GM21367 (cell line): ENCODE measurements around the gene DCXR.

Source experiments
- ATAC-seq: cut with Tn5 transposase; IDR thresholded peaks from one replicate; pipeline ENCODE4 v1.9.1; 2021; ENCODE audit not compliant: unreplicated experiment

DCXR gene

DNA sequence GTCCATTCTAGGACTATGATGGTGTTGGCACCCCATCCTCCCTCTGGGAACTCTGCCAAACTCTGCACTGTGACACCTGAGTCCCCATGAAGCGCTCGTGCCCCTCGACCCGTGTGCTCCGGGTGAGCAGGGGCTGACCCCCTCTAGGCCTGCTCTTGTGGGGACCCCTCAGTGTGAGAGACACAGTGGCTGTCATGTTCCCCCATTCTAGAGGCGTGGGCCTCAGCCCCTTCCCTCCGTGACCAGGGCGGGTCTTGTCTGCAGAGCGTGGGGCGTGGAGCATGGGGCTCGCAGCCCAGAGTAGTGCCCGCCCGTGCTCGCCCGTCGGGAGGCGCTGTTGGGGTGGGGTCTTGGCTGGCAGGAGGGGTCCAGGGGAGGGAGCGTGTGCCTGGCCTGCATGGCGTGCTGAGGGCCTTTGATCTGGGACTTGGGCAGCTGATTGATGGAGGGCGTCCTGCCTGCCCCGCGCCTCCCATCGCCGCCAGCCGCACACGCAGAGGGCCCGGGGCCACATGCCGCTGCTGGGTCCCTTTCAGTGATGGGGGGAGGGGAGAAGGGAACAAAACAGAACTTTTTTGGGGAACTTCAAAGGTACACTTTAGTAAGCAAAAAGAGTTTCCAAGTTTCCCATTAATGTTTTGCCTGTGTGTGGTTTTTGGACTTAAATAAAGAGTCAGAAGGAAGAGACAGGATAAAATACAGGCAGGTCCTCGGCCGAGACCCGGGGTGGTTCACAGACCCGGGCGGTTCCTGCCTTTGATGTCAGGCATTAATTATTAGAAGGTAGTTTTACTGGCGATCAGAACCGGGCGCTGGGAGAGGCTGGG, 37.3 kb downstream of the DCXR start:
- no peak for ATAC-seq

DNA sequence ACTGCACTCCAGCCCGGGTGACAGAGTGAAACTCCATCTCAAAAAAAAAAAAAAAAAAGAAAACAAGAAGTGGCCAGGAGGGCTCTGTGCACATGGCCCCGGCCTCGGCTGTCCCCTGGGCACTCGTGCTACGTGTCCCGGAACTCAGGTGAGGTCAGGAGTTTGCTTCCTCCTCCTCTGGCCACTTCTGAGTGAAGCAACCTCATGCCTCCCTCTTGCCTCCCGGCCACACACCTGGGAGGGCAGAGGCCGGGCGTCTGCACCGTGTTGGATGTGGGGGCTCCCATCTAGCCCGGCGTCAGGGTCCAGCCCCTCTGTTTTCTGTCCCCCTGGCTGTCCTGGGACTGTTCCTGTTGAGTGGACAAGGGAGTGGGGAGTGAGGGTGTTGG, 37.9 kb downstream of the DCXR start:
- no peak for ATAC-seq

DNA sequence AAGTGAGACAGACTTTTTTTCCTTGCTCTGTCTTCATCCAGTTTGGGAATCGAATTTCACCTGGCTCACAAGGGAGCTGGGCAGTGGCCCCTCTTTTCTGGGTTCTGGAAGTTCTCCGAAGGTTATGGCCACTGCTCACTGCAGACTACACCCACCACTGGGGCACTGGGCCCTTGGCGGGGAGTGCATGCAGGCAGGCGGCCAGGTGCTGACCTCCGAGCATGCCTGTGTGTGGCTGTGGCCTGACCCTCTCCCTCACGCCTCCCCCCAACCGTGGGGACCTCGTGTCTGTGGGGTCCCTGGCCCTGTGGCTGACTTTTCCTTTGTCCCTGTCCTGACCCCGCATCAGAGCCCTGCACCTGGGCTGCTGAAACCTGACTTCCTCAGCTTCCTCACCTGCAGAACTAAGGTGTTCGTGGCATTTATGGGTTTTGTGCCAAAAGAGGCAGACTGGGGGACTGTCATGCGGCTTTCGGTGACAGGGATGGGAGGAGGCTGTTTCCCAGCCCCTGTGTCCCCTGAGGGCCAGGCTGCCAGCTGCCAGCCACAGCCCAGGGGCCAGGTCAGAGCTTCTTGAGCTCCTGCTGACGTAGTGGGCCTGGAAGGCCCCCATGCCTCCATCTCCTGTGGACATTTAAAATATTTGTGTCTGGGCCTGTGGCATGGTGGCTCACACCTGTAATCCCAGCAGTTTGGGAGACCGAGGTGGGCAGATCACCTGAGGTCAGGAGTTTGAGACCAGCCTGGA, 38.6 kb downstream of the DCXR start:
- no peak for ATAC-seq

DNA sequence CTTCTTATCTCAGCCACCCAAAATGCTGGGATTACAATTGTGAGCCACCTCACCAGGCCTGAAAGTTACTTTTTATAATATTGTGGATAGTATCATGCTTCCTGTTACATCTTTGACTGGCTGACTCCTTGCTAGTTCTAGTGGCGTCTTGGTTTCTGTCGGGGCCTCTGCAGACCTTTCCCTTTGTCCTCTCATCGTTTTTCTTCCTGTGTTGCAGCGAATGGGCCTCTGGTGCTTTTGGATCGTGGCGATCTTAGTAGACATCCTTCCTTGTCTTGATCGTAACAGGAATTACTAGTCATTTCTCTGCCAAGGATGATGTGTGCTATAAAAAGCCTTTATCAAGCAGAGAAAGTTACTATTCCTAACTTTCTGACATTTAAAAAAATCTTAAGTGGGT, 39.3 kb downstream of the DCXR start:
- no peak for ATAC-seq

DNA sequence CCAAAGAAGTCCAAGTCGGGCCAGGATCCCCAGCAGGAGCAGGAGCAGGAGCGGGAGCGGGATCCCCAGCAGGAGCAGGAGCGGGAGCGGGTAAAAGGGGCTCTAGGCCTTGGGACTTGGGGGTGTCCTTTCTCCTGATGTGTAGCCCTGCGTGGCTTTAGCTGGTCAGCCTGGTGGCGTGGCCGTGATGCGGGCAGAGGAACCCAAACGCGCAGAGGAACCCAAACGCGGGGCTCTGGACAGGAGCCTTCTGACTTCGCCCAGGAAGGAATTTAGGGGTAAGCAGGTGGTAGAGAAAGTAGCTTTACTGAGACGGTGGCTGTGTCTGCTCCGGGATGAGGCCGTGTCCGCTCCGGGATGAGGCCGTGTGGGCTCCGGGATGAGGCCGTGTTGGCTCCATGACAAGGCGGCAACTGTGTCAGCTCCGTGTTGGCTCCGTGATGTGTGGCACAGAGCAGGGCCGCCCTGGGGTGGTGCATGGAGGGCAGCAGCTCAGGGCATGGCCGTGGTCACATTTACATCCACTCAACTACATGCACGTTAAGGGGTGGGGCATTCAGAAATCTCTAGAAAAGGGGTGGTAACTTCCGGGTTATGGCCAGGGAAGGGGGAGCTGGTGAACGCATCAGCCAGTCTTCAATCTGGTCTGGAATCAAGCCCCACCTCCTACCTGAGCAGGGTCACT, 40.6 kb downstream of the DCXR start:
- ATAC-seq: no peak

DNA sequence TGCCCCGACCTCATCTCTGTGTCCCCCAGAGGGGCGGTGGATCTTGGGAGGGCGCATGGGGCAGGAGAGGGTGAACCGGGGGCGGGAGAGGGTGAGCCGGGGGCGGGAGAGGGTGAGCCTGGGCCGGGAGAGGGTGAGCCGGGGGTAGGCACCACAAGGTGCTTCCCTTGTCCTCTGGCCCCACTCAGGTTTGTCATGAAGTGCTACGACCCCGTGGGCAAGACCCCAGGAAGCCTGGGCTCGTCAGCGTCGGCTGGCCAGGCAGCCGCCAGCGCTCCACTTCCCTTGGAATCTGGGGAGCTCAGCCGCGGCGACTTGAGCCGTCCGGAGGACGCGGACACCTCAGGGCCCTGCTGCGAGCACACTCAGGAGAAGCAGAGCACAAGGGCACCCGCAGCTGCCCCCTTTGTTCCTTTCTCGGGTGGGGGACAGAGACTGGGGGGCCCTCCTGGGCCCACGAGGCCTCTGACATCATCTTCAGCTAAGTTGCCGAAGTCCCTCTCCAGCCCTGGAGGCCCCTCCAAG, 41.2 kb downstream of the DCXR start:
- no peak for ATAC-seq

DNA sequence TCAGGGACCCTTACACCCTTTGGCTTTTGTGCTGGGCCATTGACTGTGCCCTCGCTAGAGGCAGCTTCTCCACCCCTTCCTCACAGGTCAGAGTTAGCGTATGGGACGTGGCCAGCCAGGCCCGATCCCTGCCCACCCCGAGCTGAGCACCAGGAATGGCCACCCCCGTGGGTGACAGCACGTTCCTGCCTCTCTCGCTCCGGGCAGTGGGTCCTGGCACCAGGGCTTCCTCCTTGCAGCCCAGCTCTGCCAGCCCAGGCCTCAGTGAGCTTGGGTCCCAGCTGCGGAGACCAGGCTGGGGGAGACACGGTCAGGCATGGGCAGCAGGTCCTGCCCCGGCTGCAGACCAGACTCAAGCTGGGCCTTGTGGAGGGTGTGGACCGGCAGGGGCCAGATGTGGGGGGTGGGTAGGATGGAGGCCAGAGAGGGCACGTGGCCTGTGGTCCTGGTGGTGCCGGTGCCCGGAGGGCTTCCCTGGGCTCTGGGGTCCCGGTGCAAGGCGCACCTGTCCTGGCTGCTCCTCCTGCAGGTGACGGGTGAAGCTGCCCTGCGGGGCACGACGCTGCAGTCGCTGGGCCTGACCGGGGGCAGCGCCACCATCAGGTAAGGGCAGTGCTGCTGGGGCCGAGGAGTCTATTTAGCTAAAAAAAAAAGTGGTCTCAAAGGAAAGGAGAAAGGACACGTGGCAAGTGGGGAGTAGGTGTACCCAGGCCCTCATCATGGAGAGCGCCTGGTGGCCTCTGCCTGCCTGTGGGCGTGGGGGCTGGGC, 41.9 kb downstream of the DCXR start:
- ATAC-seq: no peak

DNA sequence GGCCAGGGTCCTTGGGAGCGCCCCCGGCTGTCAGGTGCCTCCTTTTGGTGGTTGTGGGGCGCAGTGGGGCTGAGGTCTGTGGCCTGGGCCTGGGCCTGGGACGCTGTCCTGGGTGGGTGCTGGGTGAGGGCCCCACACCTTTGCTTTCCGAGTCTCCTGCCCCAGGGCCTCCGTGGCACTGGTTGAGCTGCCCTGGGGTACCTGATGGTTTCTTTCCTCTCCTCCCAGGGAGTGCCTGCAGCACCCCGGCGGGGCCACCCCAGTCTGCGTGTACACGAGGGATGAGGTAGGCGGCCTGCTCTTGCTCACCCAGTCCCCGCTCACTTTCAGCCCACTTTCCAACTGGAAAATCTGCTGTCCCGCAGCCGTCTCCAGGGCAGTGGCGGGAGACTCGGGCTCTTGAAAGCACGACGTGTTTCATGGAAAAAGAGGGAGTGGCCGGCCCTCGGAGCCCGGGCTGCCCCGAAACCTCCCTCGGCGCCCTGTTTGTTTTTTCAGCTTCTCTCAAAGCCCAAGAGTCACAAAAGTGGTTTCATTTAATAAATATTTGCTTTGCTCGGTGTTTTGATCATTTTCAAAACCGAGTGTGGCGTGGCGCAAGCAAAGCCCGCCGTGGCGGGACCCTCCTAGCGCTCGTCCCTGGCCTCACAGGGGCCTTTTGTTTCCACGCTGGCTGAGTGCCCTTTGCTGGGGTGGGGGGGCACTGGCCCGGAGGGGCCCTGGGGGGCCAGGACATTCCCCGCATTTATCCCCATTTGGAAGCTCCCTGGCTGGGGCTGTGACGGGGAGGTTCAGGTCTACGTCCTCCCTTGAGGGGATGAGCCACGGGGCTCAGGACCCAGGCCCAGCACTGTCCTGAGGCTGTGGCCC, 42.7 kb downstream of the DCXR start:
- no peak for ATAC-seq

DNA sequence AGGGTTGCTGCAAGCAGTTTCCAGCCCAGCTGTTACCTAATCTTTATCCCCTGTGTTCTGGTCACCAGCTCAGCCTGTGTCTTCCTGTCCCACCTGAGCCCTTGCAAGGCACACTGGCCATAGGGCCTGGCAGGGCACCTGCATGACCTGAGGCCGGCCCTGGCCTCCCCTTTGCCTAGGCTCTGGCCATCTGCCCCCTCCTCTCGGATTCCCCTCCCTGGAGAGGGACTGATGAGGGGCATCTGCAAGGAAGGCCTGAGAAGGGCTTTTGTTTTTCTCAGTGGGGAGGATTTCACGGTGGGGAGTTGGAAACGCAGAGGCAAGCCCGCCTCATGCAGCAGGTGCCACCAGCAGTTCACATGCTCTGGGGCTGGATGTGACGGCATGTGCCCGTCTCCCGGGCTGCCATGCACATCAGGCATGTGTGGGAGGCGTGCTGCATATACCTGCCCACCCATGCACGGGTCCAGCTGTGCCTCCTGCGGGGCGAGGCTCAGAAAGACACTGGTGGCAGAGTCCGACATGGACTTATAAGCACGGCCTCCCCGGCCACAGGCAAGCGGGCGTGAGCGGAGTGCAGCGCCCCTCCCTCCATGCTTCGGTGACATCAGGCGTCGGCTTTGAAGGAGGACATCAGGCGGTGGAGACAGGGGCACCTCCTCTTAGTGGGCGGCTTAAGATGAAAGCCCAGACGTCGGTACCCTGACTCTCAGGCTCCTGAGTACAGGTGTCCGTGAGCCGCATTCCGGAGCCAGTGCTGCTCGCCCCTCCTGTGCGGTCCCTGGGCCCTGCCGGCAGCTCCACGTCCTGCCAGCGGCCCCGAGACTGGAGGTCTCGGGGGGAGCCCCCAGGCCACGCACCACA, 43.5 kb downstream of the DCXR start:
- no peak for ATAC-seq

DNA sequence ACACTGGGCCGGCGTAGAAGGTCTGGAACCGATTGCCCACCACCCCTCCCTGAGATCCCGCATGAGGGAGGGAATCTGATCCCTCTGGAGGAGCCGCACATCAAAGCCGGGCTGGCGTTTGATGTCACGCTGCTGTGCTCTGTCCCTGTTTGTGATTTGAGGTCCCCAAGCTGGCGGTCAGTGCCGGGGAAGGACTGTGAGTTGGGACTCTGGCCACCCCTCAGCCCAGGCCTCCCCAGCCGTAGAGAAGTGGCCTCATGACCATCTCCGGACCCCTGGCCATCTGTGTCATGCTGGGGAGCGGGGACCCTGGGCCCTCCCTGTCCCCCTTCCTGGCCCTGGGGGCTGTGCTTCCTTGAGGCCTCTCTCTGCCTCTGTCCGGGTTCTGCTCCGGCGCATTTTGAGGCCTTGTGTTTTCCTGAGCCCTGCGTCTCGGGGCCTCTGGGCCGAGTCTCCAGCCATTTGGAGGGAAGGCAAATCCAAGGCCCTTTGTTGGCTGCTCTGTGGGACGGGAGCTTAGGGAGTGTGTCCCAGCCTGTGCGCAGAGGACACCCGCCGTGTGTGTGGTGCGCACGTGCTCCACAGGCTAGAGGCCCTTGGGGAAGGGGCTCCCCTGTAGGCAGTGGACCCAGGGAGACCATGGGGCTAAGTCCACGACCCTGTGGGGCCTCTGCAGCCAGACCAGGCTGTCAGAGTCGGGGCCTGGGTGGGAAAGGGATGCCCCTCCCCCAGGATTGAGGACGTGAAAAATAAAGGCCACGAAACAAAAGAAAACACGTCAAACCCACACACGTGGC, 45.0 kb downstream of the DCXR start:
- ATAC-seq: no peak

DNA sequence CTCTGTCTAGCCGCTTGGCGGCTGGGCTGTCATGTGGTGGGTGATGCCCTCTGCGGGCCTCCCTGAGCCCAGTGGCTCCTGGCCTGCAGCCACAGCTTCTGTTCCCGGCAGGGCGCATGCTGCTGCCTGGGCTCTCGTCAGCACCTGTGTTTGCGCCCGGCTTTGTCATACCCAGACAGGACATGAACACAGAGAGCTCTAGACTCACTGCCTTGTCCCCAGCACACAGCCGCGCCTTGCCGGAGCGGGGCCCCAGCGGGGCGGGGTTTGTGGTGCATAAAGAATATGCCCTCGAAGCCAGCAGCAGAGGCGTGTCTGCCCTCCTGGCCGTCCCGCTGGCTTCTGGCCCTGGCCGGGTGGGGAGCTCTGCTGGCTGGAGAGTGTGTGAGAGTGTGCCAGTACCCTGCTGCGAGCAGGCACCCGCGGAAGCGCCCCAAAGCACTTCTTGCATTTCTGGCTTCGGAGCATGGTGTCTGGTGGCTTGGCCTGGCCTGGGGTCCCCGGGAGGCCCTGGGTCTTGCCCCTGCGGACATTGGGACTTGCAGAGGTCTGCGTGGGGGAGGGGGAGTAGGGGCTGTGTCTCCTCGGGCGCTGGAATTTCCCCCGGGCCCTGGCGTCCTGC, 45.7 kb downstream of the DCXR start:
- ATAC-seq: no peak

DNA sequence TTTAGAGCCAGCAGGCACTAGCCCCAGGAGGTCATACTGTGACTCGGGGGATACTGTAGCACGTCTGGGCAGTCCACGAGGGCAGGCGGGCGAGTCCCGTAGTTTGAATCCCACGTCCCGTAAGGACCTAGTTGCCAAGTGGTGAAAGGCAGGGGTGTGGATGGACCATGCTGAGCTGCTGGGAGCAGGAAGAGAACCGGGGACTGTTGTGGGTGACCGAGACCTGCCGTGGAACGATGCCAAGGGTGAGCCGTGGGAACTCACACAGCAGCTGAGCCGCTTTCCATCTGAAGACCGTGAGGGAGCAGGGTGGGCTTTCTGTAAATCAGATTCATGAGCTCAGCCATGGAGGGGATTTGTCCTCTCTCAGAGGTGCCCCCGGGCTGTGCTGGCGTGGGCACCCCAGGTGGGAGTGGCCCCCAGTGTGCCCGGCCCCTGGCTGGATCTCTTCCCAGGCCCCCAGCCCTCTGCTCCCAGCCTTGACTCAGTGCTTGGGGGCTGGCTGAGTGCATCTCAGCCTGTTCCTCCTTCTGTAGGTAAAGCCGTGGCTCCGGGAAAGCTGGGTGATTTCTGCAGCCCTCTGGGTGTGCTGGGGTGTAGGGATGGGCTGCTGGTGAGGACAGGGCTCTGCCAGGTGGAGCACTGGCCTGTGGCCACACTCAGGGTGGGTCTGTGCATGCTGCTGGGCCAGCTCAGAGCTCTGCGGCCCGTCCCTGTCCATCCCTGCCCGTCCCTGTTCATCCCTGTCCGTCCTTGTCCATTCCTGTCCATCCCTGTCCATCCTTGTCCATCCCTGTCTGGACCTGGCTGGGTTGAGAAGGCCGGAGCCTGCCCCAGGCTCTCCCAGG, 46.4 kb downstream of the DCXR start:
- ATAC-seq: no peak

DNA sequence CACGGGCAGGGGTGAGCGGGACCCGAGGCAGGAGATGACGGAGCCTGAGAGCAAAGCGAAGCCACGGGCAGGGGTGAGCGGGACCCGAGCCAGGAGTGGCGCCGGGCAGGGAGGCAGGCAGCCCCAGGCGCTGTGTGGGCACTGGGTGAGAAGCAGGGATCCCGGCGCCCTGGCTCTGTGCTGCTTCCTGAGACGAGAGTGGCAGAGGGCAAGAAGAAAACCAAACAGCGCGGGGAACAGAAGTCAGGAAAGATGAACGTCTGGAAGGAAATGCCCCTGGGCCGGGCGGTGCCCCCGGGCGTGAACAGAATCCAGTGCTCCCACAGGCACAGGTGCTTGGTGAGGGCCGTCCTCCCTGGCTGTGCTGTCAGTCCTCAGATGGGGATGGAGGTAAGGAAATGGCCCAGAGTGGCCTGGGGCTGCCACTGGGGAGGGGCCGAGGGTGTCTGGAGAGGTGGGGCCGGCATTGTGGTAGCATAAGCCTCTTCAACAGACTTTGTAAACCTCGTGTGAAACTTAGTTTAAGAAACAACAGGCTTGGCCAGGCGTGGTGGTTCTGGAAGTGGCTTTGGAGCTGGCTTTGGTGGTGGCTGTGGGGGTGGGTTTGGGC, 50.2 kb downstream of the DCXR start:
- ATAC-seq: no peak

DNA sequence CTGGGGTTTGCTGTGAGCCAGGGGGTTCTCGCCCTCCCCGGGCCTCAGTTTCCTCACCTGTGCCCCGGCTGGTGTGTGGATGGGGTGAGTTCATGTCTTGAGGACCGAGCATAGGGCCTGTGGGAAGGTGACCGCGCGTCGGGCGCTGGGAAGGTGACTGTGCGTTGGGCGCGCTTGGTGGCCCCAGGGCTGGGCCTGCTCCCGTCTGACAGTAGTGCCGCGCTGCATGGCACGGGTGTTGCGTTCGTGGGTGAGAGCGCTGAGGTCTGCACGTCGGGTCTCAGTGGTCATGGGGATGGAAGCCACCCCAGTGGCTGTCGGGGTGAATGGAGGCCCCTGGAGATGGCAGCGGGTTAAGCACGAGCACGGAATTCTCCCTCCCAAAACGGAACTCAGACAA, 50.9 kb downstream of the DCXR start:
- ATAC-seq: no peak
